Measurements from ENCODE around the gene SAPCD1.
"Not testable (repeated sequence)": the region's sequence is repeated elsewhere in the genome, so short reads cannot be mapped to it uniquely, and the experiment has no call there.

The SAPCD1 gene

GRCh38 chr6:31794866-31795615 lies 32.6 kb downstream of the SAPCD1 start:
- FAIRE-seq: peak; percentile 4
- no peak for DNase-seq (ENCODE audit: insufficient read length, low spot score)

GRCh38 chr6:31795616-31796298 lies 33.3 kb downstream of the SAPCD1 start, which contains the start of gene VARS1:
Gene VARS1, minus strand, starts transcription at chr6:31795752. Its CDS starts 535 bp downstream, at chr6:31795217.
- FAIRE-seq: peak; percentile 67

GRCh38 chr6:31796993-31797385 lies 34.5 kb downstream of the SAPCD1 start:
- no peak for DNase-seq (ENCODE audit: insufficient read length, low spot score)
- no peak for FAIRE-seq

More at GRCh38 chr6:31795616-31796298, 33.3 kb downstream of the SAPCD1 start, which contains the start of gene VARS1:
- peak; percentile 89 for DNase-seq (ENCODE audit: insufficient read length, low spot score)

GRCh38 chr6:31797588-31797987 lies 35.1 kb downstream of the SAPCD1 start:
- DNase-seq (ENCODE audit: insufficient read length, low spot score) (no peak), FAIRE-seq (peak; percentile 4)

- FAIRE-seq (no peak), DNase-seq (ENCODE audit: insufficient read length, low spot score) (no peak)
Observed at GRCh38 chr6:31799781-31800180, 37.3 kb downstream of the SAPCD1 start.

- not testable (repeated sequence) for FAIRE-seq
Observed at GRCh38 chr6:31801031-31801927, 38.8 kb downstream of the SAPCD1 start.

GRCh38 chr6:31805939-31806469 lies 43.5 kb downstream of the SAPCD1 start:
- DNase-seq (ENCODE audit: insufficient read length, low spot score): no peak
- no peak for FAIRE-seq

More at GRCh38 chr6:31801031-31801927, 38.8 kb downstream of the SAPCD1 start:
- not testable (repeated sequence) for DNase-seq (ENCODE audit: insufficient read length, low spot score)

- peak; percentile 95 for FAIRE-seq
- peak; percentile 97 for DNase-seq (ENCODE audit: insufficient read length, low spot score)
Observed at GRCh38 chr6:31806470-31807272, 44.2 kb downstream of the SAPCD1 start, which contains the start of gene LSM2. Gene LSM2, minus strand, starts transcription at chr6:31806966. Its CDS starts 209 bp downstream, at chr6:31806757.

GRCh38 chr6:31808599-31808998 lies 46.1 kb downstream of the SAPCD1 start:
- FAIRE-seq; DNase-seq (ENCODE audit: insufficient read length, low spot score): not testable (repeated sequence)

GRCh38 chr6:31811645-31812044 lies 49.2 kb downstream of the SAPCD1 start:
- FAIRE-seq (no peak), DNase-seq (ENCODE audit: insufficient read length, low spot score) (no peak)

- no peak for DNase-seq (ENCODE audit: insufficient read length, low spot score)
- FAIRE-seq: no peak
Observed at GRCh38 chr6:31813465-31813849, 51.0 kb downstream of the SAPCD1 start.

All from GM19239 (cell line).